Liver (tissue), 9 donors: ENCODE results near the gene SEZ6L. TPM values are rescaled to one million over a fixed set of nuclear protein-coding genes. Genes with fewer than 3 reads are reported as not detected.

Experiments used
- DNase-seq: peaks from one replicate; pipeline ENCODE4 v3.0.0-alpha.2; 2017; ENCODE audit warnings: low spot score
- H3K27ac ChIP-seq, 2 donors: one replicate each; pipeline ENCODE4 v1.7.0; 2013; ENCODE audit warnings: inconsistent platforms in 2 of 2, low read length in 2 of 2, control low read depth in 1 of 2, low read depth in 1 of 2, mild to moderate bottlenecking in 1 of 2
- H3K27me3 ChIP-seq, 4 donors: one replicate each; pipeline versions ENCODE4 v1.6.1 to v1.7.0; 2013; ENCODE audit warnings: low read length in 3 of 4, inconsistent platforms in 1 of 4, mild to moderate bottlenecking in 1 of 4, moderate library complexity in 1 of 4; ENCODE audit not compliant: control insufficient read depth in 4 of 4, insufficient read depth in 4 of 4
- H3K36me3 ChIP-seq, 4 donors: one replicate each; pipeline versions ENCODE4 v1.6.1 to v1.7.0; 2013; ENCODE audit warnings: low read length in 3 of 4, mild to moderate bottlenecking in 3 of 4, low read depth in 1 of 4, moderate library complexity in 1 of 4; ENCODE audit not compliant: control insufficient read depth in 4 of 4, insufficient read depth in 3 of 4
- H3K4me1 ChIP-seq, 4 donors: one replicate each; pipeline versions ENCODE4 v1.6.1 to v1.7.0; 2013; ENCODE audit warnings: low read length in 3 of 4, mild to moderate bottlenecking in 3 of 4, moderate library complexity in 1 of 4; ENCODE audit not compliant: control insufficient read depth in 4 of 4, insufficient read depth in 4 of 4
- H3K4me3 ChIP-seq, 3 donors: one replicate each; pipeline versions ENCODE4 v1.6.1 to v1.7.0; 2013; ENCODE audit warnings: low read length in 3 of 3, control low read depth in 1 of 3, low read depth in 1 of 3, mild to moderate bottlenecking in 1 of 3
- H3K9ac ChIP-seq, 2 donors: one replicate each; pipeline ENCODE4 v1.7.0; 2013; ENCODE audit warnings: low read length in 2 of 2, mild to moderate bottlenecking in 2 of 2, moderate library complexity in 2 of 2, control low read depth in 1 of 2, low read depth in 1 of 2
- H3K9me3 ChIP-seq, 4 donors: one replicate each; pipeline versions ENCODE4 v1.6.1 to v1.7.0; 2013; ENCODE audit warnings: low read length in 3 of 4; ENCODE audit not compliant: control insufficient read depth in 4 of 4
- EGR1 ChIP-seq, 2 donors: IDR thresholded peaks; 2 replicates each; pipeline ENCODE4 v1.6.1; 2016 to 2018; ENCODE audit warnings: antibody characterized with exemption in 2 of 2, low read depth in 2 of 2
- FOXA1 ChIP-seq: IDR thresholded peaks from 2 replicates; pipeline ENCODE4 v1.6.1; 2016; ENCODE audit warnings: antibody characterized with exemption
- FOXA2 ChIP-seq: IDR thresholded peaks from 2 replicates; pipeline ENCODE4 v1.6.1; 2016; ENCODE audit warnings: antibody characterized with exemption
- GABPA ChIP-seq, 2 donors: IDR thresholded peaks in 1 of 2; conservative IDR thresholded peaks in 1 of 2; 2 replicates each; pipeline ENCODE4 v1.6.1; 2016; ENCODE audit warnings: antibody characterized with exemption in 2 of 2, mild to moderate bottlenecking in 1 of 2, moderate library complexity in 1 of 2
- HNF4A ChIP-seq, 2 donors: conservative IDR thresholded peaks; 2 replicates each; pipeline ENCODE4 v1.6.1; 2016; ENCODE audit warnings: antibody characterized with exemption in 2 of 2, mild to moderate bottlenecking in 2 of 2
- HNF4G ChIP-seq: IDR thresholded peaks from 2 replicates; pipeline ENCODE4 v1.6.1; 2016; ENCODE audit warnings: antibody characterized with exemption
- JUND ChIP-seq, 2 donors: IDR thresholded peaks; 2 replicates each; pipeline ENCODE4 v1.6.1; 2016; ENCODE audit warnings: antibody characterized with exemption in 2 of 2
- MAX ChIP-seq: IDR thresholded peaks from 2 replicates; pipeline ENCODE4 v1.6.1; 2016; ENCODE audit warnings: antibody characterized with exemption
- NR2F2 ChIP-seq: IDR thresholded peaks from 2 replicates; pipeline ENCODE4 v1.6.1; 2016; ENCODE audit warnings: antibody characterized with exemption
- RAD21 ChIP-seq, 2 donors: IDR thresholded peaks; 2 replicates each; pipeline ENCODE4 v1.6.1; 2016; ENCODE audit warnings: antibody characterized with exemption in 2 of 2, mild to moderate bottlenecking in 2 of 2
- RXRA ChIP-seq, 2 donors: IDR thresholded peaks; 2 replicates each; pipeline ENCODE4 v1.6.1; 2017 to 2018; ENCODE audit warnings: antibody characterized with exemption in 2 of 2, mild to moderate bottlenecking in 1 of 2
- SP1 ChIP-seq: IDR thresholded peaks from 2 replicates; pipeline ENCODE4 v1.6.1; 2018; ENCODE audit warnings: antibody characterized with exemption, mild to moderate bottlenecking
- TAF1 ChIP-seq: conservative IDR thresholded peaks from 2 replicates; pipeline ENCODE4 v1.6.1; 2016; ENCODE audit warnings: antibody characterized with exemption, mild to moderate bottlenecking
- YY1 ChIP-seq: IDR thresholded peaks from 2 replicates; pipeline ENCODE4 v1.6.1; 2016; ENCODE audit warnings: antibody characterized with exemption, mild to moderate bottlenecking
- ZBTB33 ChIP-seq: IDR thresholded peaks from 2 replicates; pipeline ENCODE4 v1.6.1; 2016; ENCODE audit warnings: antibody characterized with exemption
- WGBS: extraction: QIAGEN DNeasy Blood & Tissue Kit; methylation state at CpG from one replicate; pipeline ENCODE4 v1.1.7; 2013; 5-methylcytosine and 5-hydroxymethylcytosine counted together
- polyA plus RNA-seq, 2 donors: library from polyadenylated mRNA; stranded (reverse) in 1 of 2; unstranded in 1 of 2; fragments of 200-250 nt in 1 of 2; fragments of >200 nt in 1 of 2; fragmentation: Nextera tagmentation in 1 of 2; extraction: Ambion mirVana in 1 of 2; gene quantifications; one replicate each; pipeline versions ENCODE4 v1.2.1 to v1.2.3, GENCODE V29; 2013 to 2015
- total RNA-seq, 2 donors: library from RNA; depleted of rRNA; stranded (reverse); fragments of >200 nt; gene quantifications; one replicate each; pipeline ENCODE4 v1.2.3, GENCODE V29; 2014
- TF ChIP-seq, protein P1 (sequence below): fragments of 150-350 bp; IDR thresholded peaks from 2 replicates; pipeline ENCODE4 v1.5.1; 2017; ENCODE audit warnings: improper control_type of control experiment, low read depth, low read length; ENCODE audit not compliant: missing input control
- donor health status: healthy.
- donor health status: healthy.
- donor health status: healthy.
- donor health status: healthy.
- donor health status: healthy.

SEZ6L gene
- total and polyA plus RNA-seq, 4 donors, result under 0.01 to 0.70 (median 0.08) TPM; not detected in 1

DNA sequence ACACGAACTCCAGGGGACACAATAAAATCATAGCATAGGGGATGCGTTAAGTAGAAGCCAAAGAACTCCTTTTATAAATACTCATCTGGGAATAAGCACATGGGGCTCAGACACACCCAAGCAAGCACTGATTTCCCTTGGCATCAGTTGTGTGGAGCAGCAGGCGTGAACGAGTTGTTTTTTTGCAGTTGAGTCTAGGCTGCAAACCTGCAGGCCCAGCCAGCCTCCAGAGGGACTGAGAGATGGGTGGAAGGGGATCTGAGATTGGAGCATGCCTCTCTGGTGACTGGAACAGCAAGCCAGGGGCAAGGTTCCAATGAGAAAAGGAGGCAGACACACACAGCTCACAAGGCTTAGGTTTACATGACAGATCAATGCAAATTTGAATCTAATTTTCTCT, 27.4 kb upstream of the SEZ6L start:
- DNase-seq, result no peak
- no peak overlapping the region for H3K9ac ChIP-seq
- 71% methylated on average over 4 of the region's 4 CpGs for WGBS
- no peaks in the 10 kb centered on the region for H3K9me3 ChIP-seq
- H3K36me3 ChIP-seq, result no peaks in the 10 kb centered on the region
- H3K27ac ChIP-seq, result no peak overlapping the region
- peaks cover under 1 to 6% (median 2%) of the 10 kb centered on the region in 4 donors for H3K27me3 ChIP-seq
- H3K4me3 ChIP-seq, result no peak overlapping the region
- TF ChIP-seq NR2F2, result no peak
- no peak for TF ChIP-seq RAD21 (IDR thresholded peaks at IDR 0.05)
- TF ChIP-seq FOXA1, result no peak
- no peak for TF ChIP-seq EGR1 (IDR thresholded peaks at IDR 0.05; ENCODE audit: low read depth in 2 of 2)
- TF ChIP-seq, protein P1, sequence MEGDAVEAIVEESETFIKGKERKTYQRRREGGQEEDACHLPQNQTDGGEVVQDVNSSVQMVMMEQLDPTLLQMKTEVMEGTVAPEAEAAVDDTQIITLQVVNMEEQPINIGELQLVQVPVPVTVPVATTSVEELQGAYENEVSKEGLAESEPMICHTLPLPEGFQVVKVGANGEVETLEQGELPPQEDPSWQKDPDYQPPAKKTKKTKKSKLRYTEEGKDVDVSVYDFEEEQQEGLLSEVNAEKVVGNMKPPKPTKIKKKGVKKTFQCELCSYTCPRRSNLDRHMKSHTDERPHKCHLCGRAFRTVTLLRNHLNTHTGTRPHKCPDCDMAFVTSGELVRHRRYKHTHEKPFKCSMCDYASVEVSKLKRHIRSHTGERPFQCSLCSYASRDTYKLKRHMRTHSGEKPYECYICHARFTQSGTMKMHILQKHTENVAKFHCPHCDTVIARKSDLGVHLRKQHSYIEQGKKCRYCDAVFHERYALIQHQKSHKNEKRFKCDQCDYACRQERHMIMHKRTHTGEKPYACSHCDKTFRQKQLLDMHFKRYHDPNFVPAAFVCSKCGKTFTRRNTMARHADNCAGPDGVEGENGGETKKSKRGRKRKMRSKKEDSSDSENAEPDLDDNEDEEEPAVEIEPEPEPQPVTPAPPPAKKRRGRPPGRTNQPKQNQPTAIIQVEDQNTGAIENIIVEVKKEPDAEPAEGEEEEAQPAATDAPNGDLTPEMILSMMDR, result no peak
- no peak for TF ChIP-seq MAX
- H3K4me1 ChIP-seq, result no peaks in the 10 kb centered on the region

DNA sequence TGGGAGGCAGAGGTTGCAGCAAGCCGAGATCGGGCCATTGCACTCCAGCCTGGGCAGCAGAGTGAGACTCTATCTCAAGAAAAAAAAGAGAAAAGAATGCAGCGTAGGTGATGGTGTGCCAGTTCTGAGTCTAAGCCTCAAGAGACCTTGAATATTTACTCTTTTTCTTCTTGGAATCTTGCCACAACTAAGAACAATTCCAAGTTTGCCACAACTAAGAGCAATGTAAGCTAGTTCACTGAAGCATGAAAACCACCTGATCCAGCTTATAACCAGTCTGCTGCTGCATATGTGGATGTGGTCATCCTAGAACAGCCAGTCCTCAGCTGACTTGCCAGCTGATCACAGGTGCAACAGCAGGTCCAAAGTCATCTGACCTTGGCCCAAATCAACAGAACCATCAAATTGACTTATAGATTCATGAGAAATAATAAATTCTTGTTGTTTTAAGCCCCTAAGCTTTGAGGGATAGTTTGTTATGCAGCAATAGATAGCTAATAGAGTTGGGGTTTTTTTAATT, 25.4 kb upstream of the SEZ6L start:
- no peak for TF ChIP-seq ZBTB33
- TF ChIP-seq HNF4A (conservative IDR thresholded peaks at IDR 0.05), result no peak
- WGBS, result 85% methylated on average over 3 of the region's 3 CpGs
- H3K9me3 ChIP-seq, result no peaks in the 10 kb centered on the region
- H3K27me3 ChIP-seq, result peaks cover 2 to 6% (median 3%) of the 10 kb centered on the region in 4 donors
- no peak for DNase-seq
- no peak overlapping the region for H3K27ac ChIP-seq
- H3K36me3 ChIP-seq, result no peaks in the 10 kb centered on the region
- no peaks in the 10 kb centered on the region for H3K4me1 ChIP-seq
- H3K4me3 ChIP-seq, result no peak overlapping the region
- no peak overlapping the region for H3K9ac ChIP-seq

- Histone ChIP-seq H3K9ac (no peak overlapping the region), H3K27me3 (peaks cover 0 to 4% (median 1%) of the 10 kb centered on the region in 4 donors)
- no peak for DNase-seq
These were observed 9.4 kb upstream of the SEZ6L start for GRCh38 chr22:26159886-26160285.

More at GRCh38 chr22:26159886-26160285, 9.4 kb upstream of the SEZ6L start:
- Histone ChIP-seq H3K4me3 (no peak overlapping the region), H3K27ac (no peak overlapping the region), H3K4me1 (no peaks in the 10 kb centered on the region), H3K36me3 (no peaks in the 10 kb centered on the region), H3K9me3 (no peaks in the 10 kb centered on the region)
- TF ChIP-seq NR2F2 (no peak), EGR1 (IDR thresholded peaks at IDR 0.05; ENCODE audit: low read depth in 2 of 2) (no peak), FOXA2 (no peak), RXRA (IDR thresholded peaks at IDR 0.05) (no peak), YY1 (no peak), HNF4G (no peak), TAF1 (no peak), MAX (no peak), SP1 (no peak), ZBTB33 (no peak), GABPA (IDR thresholded peaks at IDR 0.05 in 1 of 2, conservative IDR thresholded peaks at IDR 0.05 in 1 of 2) (no peak), FOXA1 (no peak), JUND (IDR thresholded peaks at IDR 0.05) (no peak), RAD21 (IDR thresholded peaks at IDR 0.05) (no peak), HNF4A (conservative IDR thresholded peaks at IDR 0.05) (no peak)
- TF ChIP-seq, protein P1, result no peak
